Measurements from ENCODE around the gene FUOM. TPM values are rescaled to one million over a fixed set of nuclear protein-coding genes. Genes with fewer than 3 reads are reported as not detected.

FUOM gene
- total and polyA plus RNA-seq, 12 donors = 4.8 to 47.9 (median 15.8) TPM

DNA sequence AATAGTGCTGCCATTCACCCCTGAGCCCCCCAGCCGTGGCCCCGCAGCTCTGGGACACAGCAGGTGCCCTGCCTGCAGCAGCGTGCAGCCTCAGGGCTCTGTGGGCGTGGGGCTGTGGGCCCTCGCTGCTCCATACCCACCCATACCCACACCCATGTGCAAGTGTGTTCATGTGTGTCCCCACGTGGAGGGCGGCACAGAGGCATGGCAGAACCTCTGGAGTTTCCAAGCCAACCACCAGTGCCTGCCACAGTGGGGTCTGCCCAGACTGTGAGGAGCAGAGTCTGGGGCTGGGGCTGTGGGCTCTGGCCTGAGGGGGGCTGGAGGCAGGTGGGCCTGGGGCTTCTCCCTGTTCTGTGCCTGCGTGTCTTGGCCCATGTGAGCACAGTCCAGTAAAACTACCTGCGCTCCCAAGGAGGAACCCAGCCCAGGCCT, 8.2 kb downstream of the FUOM start:
- H3K9me3 ChIP-seq (replicated peaks in 1 of 3) = no peaks in the 10 kb centered on the region
- no peaks in the 10 kb centered on the region for H3K36me3 ChIP-seq (replicated peaks in 1 of 2)
- peaks cover 13% of the 10 kb centered on the region for H3K27me3 ChIP-seq
- WGBS, 4 donors = 66 to 76% (median 72%) methylated on average over 3 to 9 of the region's 9 CpGs
- no peak for TF ChIP-seq CTCF (IDR thresholded peaks at IDR 0.05)
- no peak for TF ChIP-seq POLR2A (IDR thresholded peaks at IDR 0.05)
- intact Hi-C loops (cut with DNase I) = no loop called here
- H3K4me1 ChIP-seq (replicated peaks in 1 of 2) = no peaks in the 10 kb centered on the region
- H3K4me3 ChIP-seq = no peak overlapping the region
- H3K27ac ChIP-seq = no peak overlapping the region
- no peak for DNase-seq

GRCh38 chr10:133349160-133349568, 8.7 kb downstream of the FUOM start:
- no peak overlapping the region for H3K27ac ChIP-seq
- WGBS, 4 donors = 79 to 84% (median 83%) methylated on average over 8 of the region's 8 CpGs
- H3K4me1 ChIP-seq (replicated peaks in 1 of 2) = no peaks in the 10 kb centered on the region
- intact Hi-C loops (cut with DNase I) = no loop called here
- H3K4me3 ChIP-seq = no peak overlapping the region
- no peak for TF ChIP-seq CTCF (IDR thresholded peaks at IDR 0.05)
- no peak for TF ChIP-seq POLR2A (IDR thresholded peaks at IDR 0.05)
- H3K9me3 ChIP-seq (replicated peaks in 1 of 3) = no peaks in the 10 kb centered on the region
- no peaks in the 10 kb centered on the region for H3K36me3 ChIP-seq (replicated peaks in 1 of 2)
- no peak for DNase-seq
- H3K27me3 ChIP-seq = peaks cover 13% of the 10 kb centered on the region

DNA sequence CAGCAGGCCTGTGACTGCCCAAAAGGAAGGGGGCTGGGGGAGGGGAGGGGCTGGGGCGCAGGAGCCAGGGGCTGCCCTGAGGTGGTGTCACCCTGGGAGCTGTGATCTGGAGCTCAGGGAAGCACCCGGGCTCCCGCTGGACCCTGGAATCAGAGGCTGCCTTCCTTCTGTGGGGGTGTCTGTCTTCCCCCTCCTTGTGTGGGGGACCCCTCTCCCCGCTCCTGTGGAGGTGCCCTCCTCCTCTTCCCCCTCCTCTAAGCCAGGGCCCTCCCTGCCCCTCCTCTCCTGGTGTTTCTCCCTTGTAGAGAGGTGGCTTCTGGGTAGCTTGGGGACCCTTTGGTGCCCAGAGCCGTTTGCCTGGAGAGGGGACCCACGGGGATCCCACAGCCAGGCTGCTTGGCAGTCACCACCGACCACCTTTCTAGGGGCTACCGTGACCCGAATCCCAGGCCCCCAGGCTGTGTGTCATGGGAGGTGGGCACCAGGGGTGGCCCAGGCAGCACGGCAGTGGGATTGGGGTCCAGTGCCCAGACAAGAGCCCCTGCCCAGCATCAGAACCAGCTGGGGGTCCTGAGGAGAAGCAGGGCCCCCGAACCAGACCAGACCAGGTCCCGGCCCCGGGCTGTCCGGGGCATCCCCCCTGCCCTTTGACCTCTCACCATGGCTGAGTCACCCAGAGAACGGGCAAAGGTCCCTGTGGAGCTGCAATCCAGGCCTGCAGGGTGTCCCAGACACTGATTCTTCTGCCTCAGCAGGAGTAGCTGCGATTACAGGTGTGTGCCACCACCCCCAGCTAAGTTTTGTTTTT, 9.9 kb downstream of the FUOM start:
- WGBS, 4 donors = 48 to 65% (median 51%) methylated on average over 4 to 16 of the region's 16 CpGs
- Histone ChIP-seq H3K9me3 (replicated peaks in 1 of 3) (no peaks in the 10 kb centered on the region), H3K4me1 (replicated peaks in 1 of 2) (no peaks in the 10 kb centered on the region), H3K4me3 (no peak overlapping the region), H3K27me3 (peaks cover 18% of the 10 kb centered on the region), H3K36me3 (replicated peaks in 1 of 2) (no peaks in the 10 kb centered on the region), H3K27ac (no peak overlapping the region)
- intact Hi-C loops (cut with DNase I) = no loop called here
- TF ChIP-seq CTCF (IDR thresholded peaks at IDR 0.05) (no peak), POLR2A (IDR thresholded peaks at IDR 0.05) (no peak)
- DNase-seq = no peak

- TF ChIP-seq CTCF (IDR thresholded peaks at IDR 0.05) = no peak
- TF ChIP-seq POLR2A (IDR thresholded peaks at IDR 0.05) = no peak
- Histone ChIP-seq H3K27me3 (peaks cover 18% of the 10 kb centered on the region), H3K4me1 (replicated peaks in 1 of 2) (no peaks in the 10 kb centered on the region), H3K9me3 (replicated peaks in 1 of 3) (no peaks in the 10 kb centered on the region), H3K4me3 (no peak overlapping the region), H3K27ac (no peak overlapping the region), H3K36me3 (replicated peaks in 1 of 2) (no peaks in the 10 kb centered on the region)
- no peak for DNase-seq
- 58 to 68% (median 63%) methylated on average over 9 to 11 of the region's 11 CpGs for WGBS, 4 donors
- intact Hi-C loops (cut with DNase I) = no loop called here
Observed at GRCh38 chr10:133346413-133346812, 11.4 kb downstream of the FUOM start.
